ENCODE measurements around the gene FAM187B. TPM values are rescaled to one million over a fixed set of nuclear protein-coding genes. Genes with fewer than 3 reads are reported as not detected.

Gene FAM187B
- total RNA-seq, 2 donors from 2014 or later, result 1.1 TPM; not detected in 1

GRCh38 chr19:35195830-35196229, 32.7 kb downstream of the FAM187B start:
- Histone ChIP-seq H3K27ac (no peak overlapping the region), H3K36me3 (no peaks in the 10 kb centered on the region), H3K4me1 (replicated peaks) (no peaks in the 10 kb centered on the region), H3K27me3 (replicated peaks; ENCODE audit: insufficient read depth) (no peaks in the 10 kb centered on the region), H3K9me3 (no peaks in the 10 kb centered on the region), H3K4me3 (no peak overlapping the region)
- no peak for DNase-seq (ENCODE audit: low spot score)
- 49% methylated on average over 2 of the region's 2 CpGs for WGBS
- TF ChIP-seq POLR2A (IDR thresholded peaks at IDR 0.05), result no peak
- TF ChIP-seq POLR2AphosphoS5 (IDR thresholded peaks at IDR 0.05), result no peak
- TF ChIP-seq CTCF (IDR thresholded peaks at IDR 0.05), result no peak
- intact Hi-C loops (cut with DNase I), result no loop called here

- Histone ChIP-seq H3K36me3 (no peaks in the 10 kb centered on the region), H3K9me3 (no peaks in the 10 kb centered on the region), H3K4me3 (no peak overlapping the region), H3K27me3 (replicated peaks; ENCODE audit: insufficient read depth) (no peaks in the 10 kb centered on the region), H3K4me1 (replicated peaks) (no peaks in the 10 kb centered on the region), H3K27ac (no peak overlapping the region)
- 73% methylated on average over 9 of the region's 9 CpGs for WGBS
- no peak for DNase-seq (ENCODE audit: low spot score)
- TF ChIP-seq POLR2AphosphoS5 (IDR thresholded peaks at IDR 0.05) (no peak), CTCF (IDR thresholded peaks at IDR 0.05) (no peak), POLR2A (IDR thresholded peaks at IDR 0.05) (no peak)
- intact Hi-C loops (cut with DNase I), result no loop called here
These were observed 34.2 kb downstream of the FAM187B start for GRCh38 chr19:35194012-35194984.

GRCh38 chr19:35184884-35185283, 43.7 kb downstream of the FAM187B start:
- Histone ChIP-seq H3K27me3 (replicated peaks; ENCODE audit: insufficient read depth) (no peaks in the 10 kb centered on the region), H3K4me1 (replicated peaks) (no peaks in the 10 kb centered on the region), H3K9me3 (no peaks in the 10 kb centered on the region), H3K27ac (no peak overlapping the region), H3K36me3 (no peaks in the 10 kb centered on the region), H3K4me3 (no peak overlapping the region)
- no peak for DNase-seq (ENCODE audit: low spot score)
- TF ChIP-seq POLR2A (IDR thresholded peaks at IDR 0.05) (no peak), CTCF (IDR thresholded peaks at IDR 0.05) (no peak), POLR2AphosphoS5 (IDR thresholded peaks at IDR 0.05) (no peak)
- intact Hi-C loops (cut with DNase I), result no loop called here
- WGBS, result 87% methylated on average over 2 of the region's 2 CpGs

GRCh38 chr19:35184267-35184666, 44.3 kb downstream of the FAM187B start:
- 96% methylated on average over 1 of the region's 1 CpG for WGBS
- TF ChIP-seq CTCF (IDR thresholded peaks at IDR 0.05) (no peak), POLR2AphosphoS5 (IDR thresholded peaks at IDR 0.05) (no peak), POLR2A (IDR thresholded peaks at IDR 0.05) (no peak)
- intact Hi-C loops (cut with DNase I), result no loop called here
- Histone ChIP-seq H3K4me3 (no peak overlapping the region), H3K9me3 (no peaks in the 10 kb centered on the region), H3K36me3 (no peaks in the 10 kb centered on the region), H3K27ac (no peak overlapping the region), H3K4me1 (replicated peaks) (no peaks in the 10 kb centered on the region), H3K27me3 (replicated peaks; ENCODE audit: insufficient read depth) (no peaks in the 10 kb centered on the region)
- no peak for DNase-seq (ENCODE audit: low spot score)

GRCh38 chr19:35181387-35181786, 47.2 kb downstream of the FAM187B start:
- Histone ChIP-seq H3K27ac (no peak overlapping the region), H3K4me3 (no peak overlapping the region), H3K27me3 (replicated peaks; ENCODE audit: insufficient read depth) (no peaks in the 10 kb centered on the region), H3K36me3 (no peaks in the 10 kb centered on the region), H3K9me3 (no peaks in the 10 kb centered on the region), H3K4me1 (replicated peaks) (no peaks in the 10 kb centered on the region)
- TF ChIP-seq POLR2AphosphoS5 (IDR thresholded peaks at IDR 0.05) (no peak), POLR2A (IDR thresholded peaks at IDR 0.05) (no peak), CTCF (IDR thresholded peaks at IDR 0.05) (no peak)
- WGBS, result 73% methylated on average over 1 of the region's 1 CpG
- DNase-seq (ENCODE audit: low spot score), result no peak
- intact Hi-C loops (cut with DNase I), result no loop called here

All from prostate gland (tissue), 2 donors.